Gastrocnemius medialis (tissue), 4 donors: ENCODE measurements around the gene TAC4.

ENCODE experiments used
- CTCF ChIP-seq, 5 experiments: fragments of 450-650 bp in 3 of 5; fragments of 200-600 bp in 2 of 5; sonication (generic) in 2 of 5; IDR thresholded peaks in 4 of 5; conservative IDR thresholded peaks in 1 of 5; 1 replicate in 4 of 5; 2 replicates in 1 of 5; pipeline ENCODE4 v1.5.1; 2016 to 2019; ENCODE audit warnings: antibody characterized with exemption in 5 of 5, mild to moderate bottlenecking in 3 of 5, moderate library complexity in 3 of 5
- POLR2A ChIP-seq, 2 donors: fragments of 450-650 bp; IDR thresholded peaks; one replicate each; pipeline ENCODE4 v1.6.1; 2017; ENCODE audit warnings: antibody characterized with exemption in 2 of 2, mild to moderate bottlenecking in 2 of 2, moderate library complexity in 2 of 2

- TF ChIP-seq CTCF (IDR thresholded peaks at IDR 0.05 in 4 of 5, conservative IDR thresholded peaks at IDR 0.05 in 1 of 5) (no peak), POLR2A (IDR thresholded peaks at IDR 0.05) (no peak)
Measured at GRCh38 chr17:49809056-49809455, 38.8 kb downstream of the TAC4 start.
